ENCODE measurements around the gene NCOR1. TPM values are rescaled to one million over a fixed set of nuclear protein-coding genes. Genes with fewer than 3 reads are reported as not detected.

NCOR1 gene
- total and polyA plus RNA-seq, 2 of the 8 experiments (the other 6 are each of a cell fraction or from before 2014, with no cell fraction given), result 65.4 to 142 TPM

DNA sequence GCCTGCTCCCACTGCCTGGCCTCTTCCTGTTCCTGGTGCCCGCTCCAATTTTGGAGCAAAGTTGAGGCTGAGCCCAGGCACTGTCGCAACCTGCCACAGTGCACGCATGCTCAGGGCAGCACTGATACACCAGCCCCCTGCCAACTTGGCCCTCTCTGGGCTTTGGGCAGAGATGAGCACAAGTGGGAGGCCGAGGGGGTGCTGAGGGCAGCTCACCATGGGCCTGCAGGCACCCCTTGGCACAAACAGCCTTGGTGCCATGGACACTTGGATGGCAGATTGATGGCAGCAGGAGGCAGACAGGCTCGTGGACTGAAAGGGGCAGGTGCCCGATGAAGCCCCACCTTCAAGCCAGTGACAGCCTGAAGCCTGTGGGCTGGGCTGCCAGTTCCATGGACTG, 44.6 kb upstream of the NCOR1 start:
- Histone ChIP-seq H4K5ac (ENCODE audit: insufficient read length, low read depth, low read length) (no peak overlapping the region), H2BK20ac (ENCODE audit: low read length) (no peak overlapping the region), H3K23ac (ENCODE audit: insufficient read length) (no peak overlapping the region), H4K8ac (ENCODE audit: extremely low read depth, insufficient read depth, low read length) (peak overlapping the region; percentile 25; the same call in 1 of the 2 replicates), H3K9me3 (ENCODE audit: insufficient read depth in 2 of 2, low read depth in 1 of 2, low read length in 1 of 2) (no peaks in the 10 kb centered on the region), H3K27ac (ENCODE audit: low read depth, low read length) (no peak overlapping the region; the same call in 1 of the 2 replicates), H4K91ac (replicated peaks; ENCODE audit: insufficient read length, low read length) (no peak overlapping the region), H2BK120ac (replicated peaks; ENCODE audit: low read depth, low read length) (no peak overlapping the region), H3K27me3 (replicated peaks in 1 of 4; ENCODE audit: control insufficient read depth in 3 of 4, extremely low read depth in 1 of 4, insufficient read depth in 3 of 4, low read length in 3 of 4) (no peaks in the 10 kb centered on the region), H2BK5ac (ENCODE audit: low read depth, low read length) (no peak overlapping the region), H3K56ac (replicated peaks; ENCODE audit: insufficient read length, low read depth, low read length) (no peak overlapping the region), H2BK15ac (ENCODE audit: low read length) (no peak overlapping the region), H3K9ac (replicated peaks in 1 of 4; ENCODE audit: extremely low read depth in 1 of 4, low read depth in 3 of 4, low read length in 3 of 4) (no peak overlapping the region), H3K36me3 (ENCODE audit: control insufficient read depth in 2 of 4, insufficient read depth in 4 of 4, low read length in 3 of 4) (peaks cover 0 to 2% (median 0%) of the 10 kb centered on the region in 4 experiments; a peak in 2 of 8 replicates), H3K4ac (replicated peaks; ENCODE audit: insufficient read length, low read depth, low read length) (no peak overlapping the region), H2AFZ (ENCODE audit: low read length) (no peak overlapping the region), H4K20me1 (replicated peaks in 1 of 2; ENCODE audit: control insufficient read depth in 1 of 2, insufficient read depth in 2 of 2, low read length in 2 of 2) (peaks cover 0 to 1% of the 10 kb centered on the region in 2 experiments), H3K4me1 (replicated peaks in 1 of 4; ENCODE audit: control insufficient read depth in 3 of 4, insufficient read depth in 4 of 4, low read length in 3 of 4) (peaks cover 2 to 6% (median 3%) of the 10 kb centered on the region in 4 experiments; a peak in 4 of 7 replicates), H3K4me3 (ENCODE audit: extremely low read depth in 1 of 4, insufficient read depth in 2 of 4, low read depth in 3 of 4, low read length in 4 of 4) (no peak overlapping the region), H2BK12ac (ENCODE audit: low read depth, low read length) (no peak overlapping the region), H3K18ac (ENCODE audit: extremely low read depth, low read length) (no peak overlapping the region), H3K14ac (ENCODE audit: insufficient read length) (no peak overlapping the region), H3K79me1 (ENCODE audit: low read depth, low read length) (no peaks in the 10 kb centered on the region), H3K4me2 (ENCODE audit: insufficient read depth in 1 of 2, low read depth in 2 of 2, low read length in 2 of 2) (no peak overlapping the region), H2AK5ac (ENCODE audit: low read depth, low read length) (no peak overlapping the region), H3K23me2 (ENCODE audit: low read depth, low read length) (no peaks in the 10 kb centered on the region), H3K79me2 (ENCODE audit: control insufficient read depth in 1 of 2, insufficient read depth in 2 of 2, low read length in 2 of 2) (no peaks in the 10 kb centered on the region)
- DNase-seq (ENCODE audit: low read depth in 1 of 2, low spot score in 2 of 2) (no peak), FAIRE-seq (no peak)
- TF ChIP-seq RXRA (IDR thresholded peaks at IDR 0.05; ENCODE audit: insufficient read depth, low read depth, low read length) (no peak), SIX5 (IDR thresholded peaks at IDR 0.05; ENCODE audit: low read depth, low read length) (no peak), ZNF274 (IDR thresholded peaks at IDR 0.05; ENCODE audit: borderline replicate concordance, extremely low read depth, low read length) (no peak), EP300 (IDR thresholded peaks at IDR 0.05; ENCODE audit: borderline replicate concordance in 1 of 2, low read depth in 2 of 2, low read length in 2 of 2) (no peak)
- POLR2A ChIA-PET (ENCODE audit: partially characterized antibody), result interaction anchor here (0.5 to 1.4 kb wide), 2 partner anchors 44 to 1795 kb away, joined by 3 to 5 read pairs; partner anchors contain the start of gene NCOR1
- WGBS, 2 experiments (ENCODE audit: extremely low coverage in 1 of 2, insufficient coverage in 1 of 2, insufficient read length in 1 of 2, insufficient replicate concordance in 2 of 2, low coverage in 1 of 2, low lambda C conversion rate in 2 of 2, missing lambda C conversion rate in 1 of 2), result 96% methylated on average over 6 of the region's 6 CpGs; no CpG with 5 or more reads in 1 of the 2 experiments
- CTCF ChIA-PET (ENCODE audit: partially characterized antibody), result interaction anchor here (1.0 to 1.1 kb wide), 2 partner anchors 26 to 34 kb away, joined by 3 read pairs; no protein-coding TSS in a partner anchor
